Endothelial cell (in vitro differentiated cells): ENCODE results near the gene IL21R. TPM values are rescaled to one million over a fixed set of nuclear protein-coding genes. Genes with fewer than 3 reads are reported as not detected.

Source experiments
- DNase-seq: peaks from one replicate; pipeline ENCODE4 v3.0.0; 2021; ENCODE audit warnings: low spot score
- H3K27ac Mint-ChIP-seq: one replicate; pipeline ENCODE4 v1.8.0; 2021; ENCODE audit warnings: mixed read lengths, inconsistent platforms; ENCODE audit not compliant: unreplicated experiment
- H3K27me3 Mint-ChIP-seq: one replicate; pipeline ENCODE4 v1.8.0; 2021; ENCODE audit warnings: mild to moderate bottlenecking, moderate library complexity, mixed read lengths, inconsistent platforms; ENCODE audit not compliant: unreplicated experiment
- H3K36me3 Mint-ChIP-seq: one replicate; pipeline ENCODE4 v1.8.0; 2021; ENCODE audit warnings: mild to moderate bottlenecking, low read depth, mixed read lengths, inconsistent platforms; ENCODE audit not compliant: unreplicated experiment
- H3K4me1 Mint-ChIP-seq: one replicate; pipeline ENCODE4 v1.8.0; 2021; ENCODE audit warnings: mild to moderate bottlenecking, mixed read lengths, inconsistent platforms; ENCODE audit not compliant: unreplicated experiment
- H3K4me3 Mint-ChIP-seq: one replicate; pipeline ENCODE4 v1.8.0; 2021; ENCODE audit warnings: mild to moderate bottlenecking, mixed read lengths, inconsistent platforms; ENCODE audit not compliant: unreplicated experiment
- H3K9me3 Mint-ChIP-seq: one replicate; pipeline ENCODE4 v1.8.0; 2021; ENCODE audit warnings: mixed read lengths, inconsistent platforms; ENCODE audit not compliant: unreplicated experiment
- CTCF ChIP-seq: fragments of 200-600 bp; sonication (generic); IDR thresholded peaks from one replicate; pipeline ENCODE4 v1.5.0; 2021; ENCODE audit warnings: antibody characterized with exemption; ENCODE audit not compliant: unreplicated experiment
- total RNA-seq: library from RNA; stranded (reverse); fragmentation: NEBNext Ultra II Directional; extraction: Animal tissue kit (Norgen Biotek cat#: 25700); gene quantifications from one replicate; pipeline ENCODE4 v1.2.1, GENCODE V29; 2021; ENCODE audit not compliant: unreplicated experiment

The IL21R gene
- total RNA-seq, 1 donor from 2014 or later, result not detected

GRCh38 chr16:27447301-27447700 is 45.3 kb downstream of the IL21R start:
- Mint-ChIP-seq H3K4me1 (no peaks in the 10 kb centered on the region), H3K36me3 (peaks cover 10% of the 10 kb centered on the region), H3K4me3 (no peak overlapping the region), H3K27me3 (peaks cover 8% of the 10 kb centered on the region), H3K9me3 (no peaks in the 10 kb centered on the region), H3K27ac (no peak overlapping the region)
- no peak for TF ChIP-seq CTCF
- DNase-seq, result no peak

- no peak overlapping the region for H3K4me3 Mint-ChIP-seq
- no peak overlapping the region for H3K27ac Mint-ChIP-seq
- peaks cover 9% of the 10 kb centered on the region for H3K27me3 Mint-ChIP-seq
- peaks cover 10% of the 10 kb centered on the region for H3K36me3 Mint-ChIP-seq
- no peak for TF ChIP-seq CTCF
- H3K9me3 Mint-ChIP-seq, result no peaks in the 10 kb centered on the region
- DNase-seq, result no peak
- H3K4me1 Mint-ChIP-seq, result no peaks in the 10 kb centered on the region
These were observed 46.8 kb downstream of the IL21R start for GRCh38 chr16:27448532-27449433.

DNA sequence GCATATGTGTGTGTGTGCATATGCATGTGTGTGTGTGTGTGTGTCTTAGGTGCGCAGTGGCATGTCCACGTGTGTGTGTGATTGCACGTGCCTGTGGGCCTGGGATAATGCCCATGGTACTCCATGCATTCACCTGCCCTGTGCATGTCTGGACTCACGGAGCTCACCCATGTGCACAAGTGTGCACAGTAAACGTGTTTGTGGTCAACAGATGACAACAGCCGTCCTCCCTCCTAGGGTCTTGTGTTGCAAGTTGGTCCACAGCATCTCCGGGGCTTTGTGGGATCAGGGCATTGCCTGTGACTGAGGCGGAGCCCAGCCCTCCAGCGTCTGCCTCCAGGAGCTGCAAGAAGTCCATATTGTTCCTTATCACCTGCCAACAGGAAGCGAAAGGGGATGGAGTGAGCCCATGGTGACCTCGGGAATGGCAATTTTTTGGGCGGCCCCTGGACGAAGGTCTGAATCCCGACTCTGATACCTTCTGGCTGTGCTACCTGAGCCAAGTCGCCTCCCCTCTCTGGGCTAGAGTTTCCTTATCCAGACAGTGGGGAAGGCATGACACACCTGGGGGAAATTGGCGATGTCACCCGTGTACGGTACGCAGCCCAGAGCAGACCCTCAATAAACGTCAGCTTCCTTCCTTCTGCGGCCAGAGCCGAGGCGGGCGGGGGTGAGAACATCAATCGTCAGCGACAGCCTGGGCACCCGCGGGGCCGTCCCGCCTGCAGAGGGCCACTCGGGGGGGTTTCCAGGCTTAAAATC is 47.6 kb downstream of the IL21R start:
- Mint-ChIP-seq H3K27me3 (peaks cover 9% of the 10 kb centered on the region), H3K4me3 (no peak overlapping the region), H3K4me1 (peaks cover 3% of the 10 kb centered on the region), H3K9me3 (no peaks in the 10 kb centered on the region), H3K27ac (no peak overlapping the region), H3K36me3 (peaks cover 10% of the 10 kb centered on the region)
- no peak for TF ChIP-seq CTCF
- DNase-seq, result no peak

DNA sequence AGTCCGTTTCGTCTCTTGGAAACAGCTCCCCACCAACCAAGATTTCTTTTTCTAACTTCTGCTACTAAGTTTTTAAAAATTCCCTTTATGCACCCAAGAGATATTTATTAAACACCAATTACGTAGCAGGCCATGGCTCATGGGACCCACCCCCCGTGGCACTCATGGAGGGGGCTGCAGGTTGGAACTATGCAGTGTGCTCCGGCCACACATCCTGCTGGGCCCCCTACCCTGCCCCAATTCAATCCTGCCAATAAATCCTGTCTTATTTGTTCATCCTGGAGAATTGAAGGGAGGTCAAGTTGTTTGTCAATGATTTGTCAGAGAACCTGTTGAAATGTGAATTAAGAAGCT is 48.2 kb downstream of the IL21R start:
- no peak overlapping the region for H3K27ac Mint-ChIP-seq
- TF ChIP-seq CTCF, result no peak
- H3K9me3 Mint-ChIP-seq, result no peaks in the 10 kb centered on the region
- peaks cover 8% of the 10 kb centered on the region for H3K4me1 Mint-ChIP-seq
- DNase-seq, result no peak
- H3K27me3 Mint-ChIP-seq, result peaks cover 9% of the 10 kb centered on the region
- peaks cover 8% of the 10 kb centered on the region for H3K36me3 Mint-ChIP-seq
- H3K4me3 Mint-ChIP-seq, result no peak overlapping the region
